Testis (tissue), 2 donors: ENCODE data around the gene STYXL2.

Source experiments
- CTCF ChIP-seq, 3 experiments: fragments of 450-650 bp in 2 of 3; fragments of 200-600 bp in 1 of 3; sonication (generic) in 1 of 3; IDR thresholded peaks; one replicate each; pipeline ENCODE4 v1.5.1; 2016 to 2019; ENCODE audit warnings: antibody characterized with exemption in 3 of 3, mild to moderate bottlenecking in 2 of 3, moderate library complexity in 1 of 3
- POLR2A ChIP-seq: fragments of 450-650 bp; IDR thresholded peaks from one replicate; pipeline ENCODE4 v1.6.1; 2017; ENCODE audit warnings: antibody characterized with exemption, mild to moderate bottlenecking, moderate library complexity

GRCh38 chr1:167122121-167122480 lies 28.2 kb downstream of the STYXL2 start:
- TF ChIP-seq CTCF (IDR thresholded peaks at IDR 0.05) (no peak), POLR2A (no peak)
